ENCODE data around the gene ATF7IP2.

DNA sequence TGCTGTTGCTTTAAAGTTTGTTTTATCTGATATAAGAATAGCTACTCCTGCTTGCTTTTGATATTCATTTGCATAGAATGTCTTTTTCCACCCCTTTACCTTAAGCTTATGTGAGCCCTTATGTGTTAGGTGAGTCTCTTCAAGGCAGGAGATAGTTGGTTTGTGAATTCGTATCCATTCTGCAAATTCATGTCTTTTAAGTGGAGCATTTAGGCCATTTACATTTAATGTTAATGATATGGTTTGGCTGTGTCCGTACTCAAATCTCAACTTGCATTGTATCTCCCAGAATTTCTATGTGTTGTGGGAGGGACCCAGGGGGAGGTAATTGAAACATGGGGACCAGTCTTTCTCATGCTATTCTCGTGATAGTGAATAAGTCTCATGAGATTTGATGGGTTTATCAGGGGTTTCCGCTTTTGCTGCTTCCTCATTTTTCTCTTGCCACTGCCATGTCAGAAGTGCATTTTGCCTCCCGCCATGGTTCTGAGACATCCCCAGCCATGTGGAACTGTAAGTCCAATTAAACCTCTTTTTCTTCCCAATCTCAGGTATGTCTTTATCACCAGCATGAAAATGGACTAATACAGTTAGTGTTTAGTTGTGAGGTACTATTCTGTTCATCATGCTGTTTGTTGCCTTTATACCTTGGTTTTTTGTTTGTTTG lies 27.2 kb downstream of the ATF7IP2 start:
- TF ChIP-seq POLR2G (IDR thresholded peaks at IDR 0.05; ENCODE audit: low read depth, low read length) (no peak), TEAD2 (CRISPR knock-in tag; IDR thresholded peaks at IDR 0.05) (no peak), POLR2AphosphoS2 (IDR thresholded peaks at IDR 0.05; ENCODE audit: low read depth, low read length) (no peak), ZNF331 (CRISPR knock-in tag; IDR thresholded peaks at IDR 0.05) (no peak), MIER3 (CRISPR knock-in tag; IDR thresholded peaks at IDR 0.05; ENCODE audit: borderline replicate concordance) (no peak), MAFG (CRISPR knock-in tag; IDR thresholded peaks at IDR 0.05) (no peak), EZH2 (conservative IDR thresholded peaks at IDR 0.05; ENCODE audit: low read depth, low read length) (no peak), POLR2AphosphoS5 (IDR thresholded peaks at IDR 0.05; ENCODE audit: low read depth, low read length) (no peak)
- TF ChIP-seq, protein P1, sequence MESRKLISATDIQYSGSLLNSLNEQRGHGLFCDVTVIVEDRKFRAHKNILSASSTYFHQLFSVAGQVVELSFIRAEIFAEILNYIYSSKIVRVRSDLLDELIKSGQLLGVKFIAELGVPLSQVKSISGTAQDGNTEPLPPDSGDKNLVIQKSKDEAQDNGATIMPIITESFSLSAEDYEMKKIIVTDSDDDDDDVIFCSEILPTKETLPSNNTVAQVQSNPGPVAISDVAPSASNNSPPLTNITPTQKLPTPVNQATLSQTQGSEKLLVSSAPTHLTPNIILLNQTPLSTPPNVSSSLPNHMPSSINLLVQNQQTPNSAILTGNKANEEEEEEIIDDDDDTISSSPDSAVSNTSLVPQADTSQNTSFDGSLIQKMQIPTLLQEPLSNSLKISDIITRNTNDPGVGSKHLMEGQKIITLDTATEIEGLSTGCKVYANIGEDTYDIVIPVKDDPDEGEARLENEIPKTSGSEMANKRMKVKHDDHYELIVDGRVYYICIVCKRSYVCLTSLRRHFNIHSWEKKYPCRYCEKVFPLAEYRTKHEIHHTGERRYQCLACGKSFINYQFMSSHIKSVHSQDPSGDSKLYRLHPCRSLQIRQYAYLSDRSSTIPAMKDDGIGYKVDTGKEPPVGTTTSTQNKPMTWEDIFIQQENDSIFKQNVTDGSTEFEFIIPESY (CRISPR knock-in tag; IDR thresholded peaks at IDR 0.05), result no peak
- TF ChIP-seq, protein P2, sequence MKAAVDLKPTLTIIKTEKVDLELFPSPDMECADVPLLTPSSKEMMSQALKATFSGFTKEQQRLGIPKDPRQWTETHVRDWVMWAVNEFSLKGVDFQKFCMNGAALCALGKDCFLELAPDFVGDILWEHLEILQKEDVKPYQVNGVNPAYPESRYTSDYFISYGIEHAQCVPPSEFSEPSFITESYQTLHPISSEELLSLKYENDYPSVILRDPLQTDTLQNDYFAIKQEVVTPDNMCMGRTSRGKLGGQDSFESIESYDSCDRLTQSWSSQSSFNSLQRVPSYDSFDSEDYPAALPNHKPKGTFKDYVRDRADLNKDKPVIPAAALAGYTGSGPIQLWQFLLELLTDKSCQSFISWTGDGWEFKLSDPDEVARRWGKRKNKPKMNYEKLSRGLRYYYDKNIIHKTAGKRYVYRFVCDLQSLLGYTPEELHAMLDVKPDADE (CRISPR knock-in tag; IDR thresholded peaks at IDR 0.05), result no peak
- TF ChIP-seq, protein P3, sequence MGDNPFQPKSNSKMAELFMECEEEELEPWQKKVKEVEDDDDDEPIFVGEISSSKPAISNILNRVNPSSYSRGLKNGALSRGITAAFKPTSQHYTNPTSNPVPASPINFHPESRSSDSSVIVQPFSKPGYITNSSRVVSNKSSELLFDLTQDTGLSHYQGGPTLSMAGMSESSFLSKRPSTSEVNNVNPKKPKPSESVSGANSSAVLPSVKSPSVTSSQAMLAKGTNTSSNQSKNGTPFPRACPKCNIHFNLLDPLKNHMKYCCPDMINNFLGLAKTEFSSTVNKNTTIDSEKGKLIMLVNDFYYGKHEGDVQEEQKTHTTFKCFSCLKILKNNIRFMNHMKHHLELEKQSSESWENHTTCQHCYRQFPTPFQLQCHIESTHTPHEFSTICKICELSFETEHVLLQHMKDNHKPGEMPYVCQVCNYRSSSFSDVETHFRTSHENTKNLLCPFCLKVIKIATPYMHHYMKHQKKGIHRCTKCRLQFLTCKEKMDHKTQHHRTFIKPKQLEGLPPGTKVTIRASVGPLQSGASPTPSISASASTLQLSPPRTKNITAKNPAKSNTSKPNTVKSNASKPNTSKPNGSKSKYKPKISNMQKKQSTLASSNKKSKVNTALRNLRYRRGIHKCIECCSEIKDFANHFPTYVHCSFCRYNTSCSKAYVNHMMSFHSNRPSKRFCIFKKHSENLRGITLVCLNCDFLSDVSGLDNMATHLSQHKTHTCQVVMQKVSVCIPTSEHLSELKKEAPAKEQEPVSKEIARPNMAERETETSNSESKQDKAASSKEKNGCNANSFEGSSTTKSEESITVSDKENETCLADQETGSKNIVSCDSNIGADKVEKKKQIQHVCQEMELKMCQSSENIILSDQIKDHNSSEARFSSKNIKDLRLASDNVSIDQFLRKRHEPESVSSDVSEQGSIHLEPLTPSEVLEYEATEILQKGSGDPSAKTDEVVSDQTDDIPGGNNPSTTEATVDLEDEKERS (CRISPR knock-in tag; IDR thresholded peaks at IDR 0.05), result no peak
